Keratinocyte (primary cell): Measurements from ENCODE around the gene EIF3B. TPM values are rescaled to one million over a fixed set of nuclear protein-coding genes. Genes with fewer than 3 reads are reported as not detected.
"Not testable (repeated sequence)": the region's sequence is repeated elsewhere in the genome, so short reads cannot be mapped to it uniquely, and the experiment has no call there.

ENCODE experiments used
- DNase-seq: peaks from one replicate; pipeline ENCODE4 v3.0.0-alpha.2; 2011; ENCODE audit warnings: low read depth, missing footprints, low spot score
- FAIRE-seq: peaks from 2 replicates; lab custom pipeline; 2011; peaks lifted over from hg19 to GRCh38; lab: Jason Lieb, UNC
- H2AFZ ChIP-seq: 2 replicates; pipeline ENCODE4 v1.6.0; 2012; ENCODE audit warnings: low read length, control low read depth, inconsistent platforms; ENCODE audit not compliant: control insufficient read depth
- H3K27ac ChIP-seq: 2 replicates; pipeline ENCODE4 v1.5.1; 2011; ENCODE audit warnings: low read length; ENCODE audit not compliant: control insufficient read depth, insufficient read depth
- H3K27me3 ChIP-seq: 3 replicates; pipeline ENCODE4 v1.6.0; 2011; ENCODE audit warnings: low read length; ENCODE audit not compliant: control insufficient read depth, insufficient read depth; ENCODE audit errors: extremely low read depth
- H3K36me3 ChIP-seq, 2 experiments: 2 replicates in 1 of 2; 3 replicates in 1 of 2; pipeline ENCODE4 v1.5.1; 2011; ENCODE audit warnings: low read length in 2 of 2, mild to moderate bottlenecking in 1 of 2; ENCODE audit not compliant: control insufficient read depth in 2 of 2, insufficient read depth in 2 of 2; ENCODE audit errors: extremely low read depth in 1 of 2
- H3K4me1 ChIP-seq: 3 replicates; pipeline ENCODE4 v1.5.1; 2011; ENCODE audit warnings: low read length; ENCODE audit not compliant: control insufficient read depth, insufficient read depth; ENCODE audit errors: extremely low read depth
- H3K4me2 ChIP-seq: 3 replicates; pipeline ENCODE4 v1.6.0; 2011; ENCODE audit warnings: low read depth, low read length; ENCODE audit not compliant: control insufficient read depth, insufficient read depth; ENCODE audit errors: extremely low read depth
- H3K4me3 ChIP-seq, 3 experiments: fragments of 200-600 bp in 1 of 3; sonication (generic) in 1 of 3; 2 replicates in 2 of 3; 3 replicates in 1 of 3; pipeline ENCODE4 v1.5.1; 2011 to 2016; ENCODE audit warnings: low read length in 3 of 3, mild to moderate bottlenecking in 3 of 3, control low read depth in 2 of 3, inconsistent platforms in 1 of 3, low read depth in 1 of 3, mixed read lengths in 1 of 3, mixed run types in 1 of 3, moderate library complexity in 1 of 3; ENCODE audit not compliant: control insufficient read depth in 2 of 3, insufficient read depth in 2 of 3; ENCODE audit errors: extremely low read depth in 1 of 3
- H3K79me2 ChIP-seq: 2 replicates; pipeline ENCODE4 v1.6.0; 2012; ENCODE audit warnings: low read length; ENCODE audit not compliant: control insufficient read depth, insufficient read depth
- H3K9ac ChIP-seq: 3 replicates; pipeline ENCODE4 v1.6.0; 2011; ENCODE audit warnings: low read length; ENCODE audit not compliant: control insufficient read depth, insufficient read depth; ENCODE audit errors: extremely low read depth
- H3K9me1 ChIP-seq: 3 replicates; pipeline ENCODE4 v1.6.0; 2011; ENCODE audit warnings: low read length; ENCODE audit not compliant: control insufficient read depth, insufficient read depth; ENCODE audit errors: extremely low read depth
- H3K9me3 ChIP-seq: 2 replicates; pipeline ENCODE4 v1.5.1; 2012; ENCODE audit warnings: low read depth, low read length; ENCODE audit not compliant: control insufficient read depth
- H4K20me1 ChIP-seq: 3 replicates; pipeline ENCODE4 v1.6.0; 2011; ENCODE audit warnings: low read length; ENCODE audit not compliant: control insufficient read depth, insufficient read depth; ENCODE audit errors: extremely low read depth
- EZH2 ChIP-seq: IDR thresholded peaks from one replicate; pipeline ENCODE4 v1.6.1; 2012; ENCODE audit warnings: inconsistent platforms, mild to moderate bottlenecking, low read length, moderate library complexity
- dilution Hi-C: fragments of 300-500 bp; cut with MboI; formaldehyde crosslinking; loops from one replicate; pipeline ENCODE4 v1.7.0; 2020; ENCODE audit warnings: low sequenced_read_pairs; ENCODE audit not compliant: extremely low pct_ligation_motif_present
- polyA plus RNA-seq, 5 experiments: library from polyadenylated mRNA; depleted of rRNA in 3 of 5; stranded (reverse) in 3 of 5; stranded (forward) in 1 of 5; unstranded in 1 of 5; fragments of >200 nt; gene quantifications; 1 replicate in 1 of 5; 2 replicates in 3 of 5; 3 replicates in 1 of 5; pipeline versions ENCODE4 v1.2.1 to v1.2.3, GENCODE V29; 2011 to 2012; ENCODE audit warnings: missing spikeins in 2 of 5, low read depth in 1 of 5, low replicate concordance in 1 of 5
- TF ChIP-seq, protein P1 (sequence below), 3 experiments: IDR thresholded peaks in 1 of 3; conservative IDR thresholded peaks in 1 of 3; optimal IDR thresholded peaks in 1 of 3; 2 replicates in 2 of 3; 3 replicates in 1 of 3; pipeline versions ENCODE3 to v1.5.1; 2011; ENCODE audit warnings: low read length in 3 of 3, mild to moderate bottlenecking in 3 of 3, moderate library complexity in 2 of 3, control low read depth in 1 of 3, inconsistent platforms in 1 of 3; ENCODE audit not compliant: insufficient read depth in 2 of 3; ENCODE audit errors: extremely low read depth in 1 of 3

EIF3B gene
- polyA plus RNA-seq, 1 donor (not counting 4 experiments of a cell fraction or from before 2014, with no cell fraction given), result 169 TPM

GRCh38 chr7:2374830-2375728 is 20.5 kb downstream of the EIF3B start:
- Histone ChIP-seq H4K20me1 (peaks cover 11% of the 10 kb centered on the region), H3K27me3 (no peaks in the 10 kb centered on the region), H3K9me3 (no peaks in the 10 kb centered on the region), H3K9me1 (no peaks in the 10 kb centered on the region), H3K36me3 (peaks cover 63 to 78% of the 10 kb centered on the region in 2 experiments), H3K27ac (no peak overlapping the region), H2AFZ (no peak overlapping the region), H3K79me2 (peaks cover 39% of the 10 kb centered on the region), H3K4me2 (no peak overlapping the region), H3K4me1 (no peaks in the 10 kb centered on the region), H3K9ac (no peak overlapping the region), H3K4me3 (no peak overlapping the region)
- FAIRE-seq (no peak), DNase-seq (no peak)
- dilution Hi-C loops, result no loop called here
- TF ChIP-seq, protein P1, sequence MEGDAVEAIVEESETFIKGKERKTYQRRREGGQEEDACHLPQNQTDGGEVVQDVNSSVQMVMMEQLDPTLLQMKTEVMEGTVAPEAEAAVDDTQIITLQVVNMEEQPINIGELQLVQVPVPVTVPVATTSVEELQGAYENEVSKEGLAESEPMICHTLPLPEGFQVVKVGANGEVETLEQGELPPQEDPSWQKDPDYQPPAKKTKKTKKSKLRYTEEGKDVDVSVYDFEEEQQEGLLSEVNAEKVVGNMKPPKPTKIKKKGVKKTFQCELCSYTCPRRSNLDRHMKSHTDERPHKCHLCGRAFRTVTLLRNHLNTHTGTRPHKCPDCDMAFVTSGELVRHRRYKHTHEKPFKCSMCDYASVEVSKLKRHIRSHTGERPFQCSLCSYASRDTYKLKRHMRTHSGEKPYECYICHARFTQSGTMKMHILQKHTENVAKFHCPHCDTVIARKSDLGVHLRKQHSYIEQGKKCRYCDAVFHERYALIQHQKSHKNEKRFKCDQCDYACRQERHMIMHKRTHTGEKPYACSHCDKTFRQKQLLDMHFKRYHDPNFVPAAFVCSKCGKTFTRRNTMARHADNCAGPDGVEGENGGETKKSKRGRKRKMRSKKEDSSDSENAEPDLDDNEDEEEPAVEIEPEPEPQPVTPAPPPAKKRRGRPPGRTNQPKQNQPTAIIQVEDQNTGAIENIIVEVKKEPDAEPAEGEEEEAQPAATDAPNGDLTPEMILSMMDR (optimal IDR thresholded peaks at IDR 0.05 in 1 of 3, IDR thresholded peaks at IDR 0.05 in 1 of 3, conservative IDR thresholded peaks at IDR 0.05 in 1 of 3; ENCODE audit: extremely low read depth in 1 of 3, insufficient read depth in 2 of 3, low read length in 3 of 3), result no peak
- TF ChIP-seq EZH2, result no peak

GRCh38 chr7:2376351-2377154 is 21.9 kb downstream of the EIF3B start:
- Histone ChIP-seq H3K4me3 (no peak overlapping the region), H3K27ac (no peak overlapping the region), H3K79me2 (peaks cover 31% of the 10 kb centered on the region), H3K9me1 (no peaks in the 10 kb centered on the region), H2AFZ (no peak overlapping the region), H3K9me3 (no peaks in the 10 kb centered on the region), H3K9ac (no peak overlapping the region), H3K36me3 (peaks cover 70 to 80% of the 10 kb centered on the region in 2 experiments), H3K4me1 (no peaks in the 10 kb centered on the region), H4K20me1 (peaks cover 11% of the 10 kb centered on the region), H3K4me2 (no peak overlapping the region), H3K27me3 (no peaks in the 10 kb centered on the region)
- DNase-seq (no peak), FAIRE-seq (no peak)
- dilution Hi-C loops, result no loop called here
- no peak for TF ChIP-seq EZH2

- FAIRE-seq, H3K9ac ChIP-seq, DNase-seq, H3K4me1 ChIP-seq, H2AFZ ChIP-seq, H3K9me3 ChIP-seq, H3K27me3 ChIP-seq, H3K4me2 ChIP-seq, H3K9me1 ChIP-seq, H3K4me3 ChIP-seq, H3K27ac ChIP-seq, dilution Hi-C loops: not testable (repeated sequence)
- Histone ChIP-seq H3K79me2 (peaks cover 31% of the 10 kb centered on the region), H4K20me1 (peaks cover 10% of the 10 kb centered on the region), H3K36me3 (peaks cover 64 to 71% of the 10 kb centered on the region in 2 experiments)
Measured at GRCh38 chr7:2377492-2377891, 22.9 kb downstream of the EIF3B start.

GRCh38 chr7:2378125-2378524 is 23.5 kb downstream of the EIF3B start:
- H3K4me1 ChIP-seq, H4K20me1 ChIP-seq, DNase-seq, FAIRE-seq, H3K27ac ChIP-seq, dilution Hi-C loops, H3K9me1 ChIP-seq, H3K9ac ChIP-seq, H3K9me3 ChIP-seq, H3K4me2 ChIP-seq, H3K27me3 ChIP-seq, H2AFZ ChIP-seq, H3K4me3 ChIP-seq: not testable (repeated sequence)
- Histone ChIP-seq H3K36me3 (peaks cover 59 to 68% of the 10 kb centered on the region in 2 experiments), H3K79me2 (peaks cover 25% of the 10 kb centered on the region)
